ENCODE data around the gene MGAT5.

DNA sequence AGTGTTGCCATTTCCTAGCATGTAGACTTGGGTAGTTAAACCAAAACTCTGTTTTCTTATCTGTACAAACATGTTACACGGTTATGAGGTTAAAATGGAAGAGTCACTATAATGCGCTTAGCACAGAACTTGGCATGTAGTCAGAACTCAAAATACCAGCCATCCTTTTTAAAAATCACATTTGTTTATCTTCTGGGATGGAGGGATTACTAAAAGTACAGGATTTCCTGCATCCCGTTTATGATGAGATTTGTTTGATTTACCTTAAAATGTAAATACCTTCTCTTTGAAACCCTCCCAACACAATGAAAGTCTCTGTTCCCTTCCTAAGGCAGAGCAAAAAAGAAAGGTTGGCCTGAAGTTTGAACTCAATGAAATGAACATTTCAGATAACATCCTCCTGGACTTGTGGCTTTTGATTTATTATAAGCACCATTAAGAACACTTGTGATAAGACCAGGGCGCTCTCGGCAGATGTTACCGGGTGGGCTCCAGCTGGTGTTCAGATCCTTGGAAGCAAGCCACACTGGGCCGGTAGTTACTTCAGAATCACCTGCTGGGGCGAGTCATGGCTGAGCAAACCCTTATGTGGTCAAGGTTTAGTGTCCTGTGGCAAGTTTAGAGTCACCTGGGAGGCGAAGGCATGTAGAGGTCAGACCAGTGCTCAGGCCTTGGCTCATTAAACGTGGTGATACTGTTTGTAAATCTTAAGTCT, 105.7 kb downstream of the MGAT5 start:
- TF ChIP-seq, protein P1, sequence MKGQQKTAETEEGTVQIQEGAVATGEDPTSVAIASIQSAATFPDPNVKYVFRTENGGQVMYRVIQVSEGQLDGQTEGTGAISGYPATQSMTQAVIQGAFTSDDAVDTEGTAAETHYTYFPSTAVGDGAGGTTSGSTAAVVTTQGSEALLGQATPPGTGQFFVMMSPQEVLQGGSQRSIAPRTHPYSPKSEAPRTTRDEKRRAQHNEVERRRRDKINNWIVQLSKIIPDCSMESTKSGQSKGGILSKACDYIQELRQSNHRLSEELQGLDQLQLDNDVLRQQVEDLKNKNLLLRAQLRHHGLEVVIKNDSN (IDR thresholded peaks at IDR 0.05): no peak
- TF ChIP-seq TAF1 (IDR thresholded peaks at IDR 0.05; ENCODE audit: low read depth) (no peak), TEAD4 (IDR thresholded peaks at IDR 0.05) (peak; percentile 48), YY1 (IDR thresholded peaks at IDR 0.05; ENCODE audit: low read depth) (no peak), EP300 (IDR thresholded peaks at IDR 0.05; ENCODE audit: borderline replicate concordance) (peak; percentile 45; the same call in 1 of the 2 replicates), CEBPB (IDR thresholded peaks at IDR 0.05) (no peak), NFIC (IDR thresholded peaks at IDR 0.05) (peak; percentile 73)
- TF ChIP-seq, protein P2, sequence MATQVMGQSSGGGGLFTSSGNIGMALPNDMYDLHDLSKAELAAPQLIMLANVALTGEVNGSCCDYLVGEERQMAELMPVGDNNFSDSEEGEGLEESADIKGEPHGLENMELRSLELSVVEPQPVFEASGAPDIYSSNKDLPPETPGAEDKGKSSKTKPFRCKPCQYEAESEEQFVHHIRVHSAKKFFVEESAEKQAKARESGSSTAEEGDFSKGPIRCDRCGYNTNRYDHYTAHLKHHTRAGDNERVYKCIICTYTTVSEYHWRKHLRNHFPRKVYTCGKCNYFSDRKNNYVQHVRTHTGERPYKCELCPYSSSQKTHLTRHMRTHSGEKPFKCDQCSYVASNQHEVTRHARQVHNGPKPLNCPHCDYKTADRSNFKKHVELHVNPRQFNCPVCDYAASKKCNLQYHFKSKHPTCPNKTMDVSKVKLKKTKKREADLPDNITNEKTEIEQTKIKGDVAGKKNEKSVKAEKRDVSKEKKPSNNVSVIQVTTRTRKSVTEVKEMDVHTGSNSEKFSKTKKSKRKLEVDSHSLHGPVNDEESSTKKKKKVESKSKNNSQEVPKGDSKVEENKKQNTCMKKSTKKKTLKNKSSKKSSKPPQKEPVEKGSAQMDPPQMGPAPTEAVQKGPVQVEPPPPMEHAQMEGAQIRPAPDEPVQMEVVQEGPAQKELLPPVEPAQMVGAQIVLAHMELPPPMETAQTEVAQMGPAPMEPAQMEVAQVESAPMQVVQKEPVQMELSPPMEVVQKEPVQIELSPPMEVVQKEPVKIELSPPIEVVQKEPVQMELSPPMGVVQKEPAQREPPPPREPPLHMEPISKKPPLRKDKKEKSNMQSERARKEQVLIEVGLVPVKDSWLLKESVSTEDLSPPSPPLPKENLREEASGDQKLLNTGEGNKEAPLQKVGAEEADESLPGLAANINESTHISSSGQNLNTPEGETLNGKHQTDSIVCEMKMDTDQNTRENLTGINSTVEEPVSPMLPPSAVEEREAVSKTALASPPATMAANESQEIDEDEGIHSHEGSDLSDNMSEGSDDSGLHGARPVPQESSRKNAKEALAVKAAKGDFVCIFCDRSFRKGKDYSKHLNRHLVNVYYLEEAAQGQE (IDR thresholded peaks at IDR 0.05; ENCODE audit: low read depth): no peak
- TF ChIP-seq, protein P3, sequence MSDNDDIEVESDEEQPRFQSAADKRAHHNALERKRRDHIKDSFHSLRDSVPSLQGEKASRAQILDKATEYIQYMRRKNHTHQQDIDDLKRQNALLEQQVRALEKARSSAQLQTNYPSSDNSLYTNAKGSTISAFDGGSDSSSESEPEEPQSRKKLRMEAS (IDR thresholded peaks at IDR 0.05): no peak
